HG03103 (cell line): ENCODE data around the gene FAM9A.

Source experiments
- ATAC-seq: cut with Tn5 transposase; IDR thresholded peaks from one replicate; pipeline ENCODE4 v1.9.1; 2021; ENCODE audit warnings: low read depth; ENCODE audit not compliant: unreplicated experiment

FAM9A gene

GRCh38 chrX:8801041-8801599 lies at the start of gene FAM9A:
FAM9A (minus strand) TSS chrX:8801383; CDS start chrX:8800171, 1,212 bp downstream.
- ATAC-seq: no peak

GRCh38 chrX:8850478-8850877 lies 49.3 kb upstream of the FAM9A start:
- no peak for ATAC-seq

- no peak for ATAC-seq
Measured at GRCh38 chrX:8849945-8850344, 48.8 kb upstream of the FAM9A start.

- no peak for ATAC-seq
Measured at GRCh38 chrX:8849458-8849857, 48.3 kb upstream of the FAM9A start.

GRCh38 chrX:8848911-8849310 lies 47.7 kb upstream of the FAM9A start:
- no peak for ATAC-seq

GRCh38 chrX:8848441-8848840 lies 47.3 kb upstream of the FAM9A start:
- no peak for ATAC-seq

- no peak for ATAC-seq
Measured at GRCh38 chrX:8847360-8847759, 46.2 kb upstream of the FAM9A start.

- ATAC-seq: no peak
Measured at GRCh38 chrX:8846266-8846665, 45.1 kb upstream of the FAM9A start.

- ATAC-seq: no peak
Measured at GRCh38 chrX:8845469-8845868, 44.3 kb upstream of the FAM9A start.

- no peak for ATAC-seq
Measured at GRCh38 chrX:8845060-8845459, 43.9 kb upstream of the FAM9A start.

GRCh38 chrX:8844157-8844556 lies 43.0 kb upstream of the FAM9A start:
- no peak for ATAC-seq

- ATAC-seq: no peak
Measured at GRCh38 chrX:8841911-8842310, 40.7 kb upstream of the FAM9A start.

- ATAC-seq: no peak
Measured at GRCh38 chrX:8834392-8834791, 33.2 kb upstream of the FAM9A start.

- ATAC-seq: no peak
Measured at GRCh38 chrX:8832582-8833378, 31.6 kb upstream of the FAM9A start.

GRCh38 chrX:8823698-8824097 lies 22.5 kb upstream of the FAM9A start:
- ATAC-seq: no peak

- no peak for ATAC-seq
Measured at GRCh38 chrX:8822002-8822401, 20.8 kb upstream of the FAM9A start.

GRCh38 chrX:8820910-8821527 lies 19.8 kb upstream of the FAM9A start:
- no peak for ATAC-seq

- no peak for ATAC-seq
Measured at GRCh38 chrX:8815460-8816065, 14.4 kb upstream of the FAM9A start.

- no peak for ATAC-seq
Measured at GRCh38 chrX:8813036-8813435, 11.9 kb upstream of the FAM9A start.

GRCh38 chrX:8811611-8812010 lies 10.4 kb upstream of the FAM9A start:
- ATAC-seq: no peak

GRCh38 chrX:8808661-8809060 lies 7.5 kb upstream of the FAM9A start:
- no peak for ATAC-seq
